CD14-positive monocyte (primary cell): ENCODE results near the gene CDC34. TPM values are rescaled to one million over a fixed set of nuclear protein-coding genes. Genes with fewer than 3 reads are reported as not detected.
A peak's percentile ranks its signal among the peaks of the same experiment; 100 is the strongest.

Source experiments
- DNase-seq, 3 donors: peaks; one replicate each; pipeline ENCODE4 v3.0.0-alpha.2; 2011 to 2022
- H2AFZ ChIP-seq: 2 replicates; pipeline ENCODE4 v1.6.0; 2012; ENCODE audit warnings: mild to moderate bottlenecking, low read depth, low read length, inconsistent platforms; ENCODE audit not compliant: insufficient read depth, poor library complexity, severe bottlenecking
- H3K27ac ChIP-seq, 2 donors: 1 replicate in 1 of 2; 2 replicates in 1 of 2; pipeline ENCODE4 v1.5.1; 2012 to 2013; ENCODE audit warnings: low read length in 2 of 2, control low read depth in 1 of 2, inconsistent platforms in 1 of 2, low read depth in 1 of 2, mild to moderate bottlenecking in 1 of 2
- H3K27me3 ChIP-seq, 2 donors: one replicate each; pipeline versions ENCODE4 v1.6.0 to v1.6.1; 2011 to 2013; ENCODE audit warnings: low read length in 2 of 2; ENCODE audit not compliant: control insufficient read depth in 2 of 2, insufficient read depth in 2 of 2
- H3K36me3 ChIP-seq, 2 donors: replicated peaks in 1 of 2; 1 replicate in 1 of 2; 2 replicates in 1 of 2; pipeline versions ENCODE4 v1.5.1 to v1.6.1; 2012 to 2013; ENCODE audit warnings: low read length in 2 of 2, control low read depth in 1 of 2, inconsistent platforms in 1 of 2, mild to moderate bottlenecking in 1 of 2; ENCODE audit not compliant: insufficient read depth in 2 of 2, control insufficient read depth in 1 of 2
- H3K4me1 ChIP-seq, 2 donors: 1 replicate in 1 of 2; 2 replicates in 1 of 2; pipeline versions ENCODE4 v1.5.1 to v1.6.1; 2012 to 2013; ENCODE audit warnings: low read length in 2 of 2, control low read depth in 1 of 2, inconsistent platforms in 1 of 2, mild to moderate bottlenecking in 1 of 2, moderate library complexity in 1 of 2; ENCODE audit not compliant: insufficient read depth in 2 of 2, control insufficient read depth in 1 of 2
- H3K4me2 ChIP-seq: replicated peaks from 2 replicates; pipeline ENCODE3; 2012; ENCODE audit warnings: low read length, moderate library complexity, mild to moderate bottlenecking; ENCODE audit not compliant: poor library complexity, severe bottlenecking; ENCODE audit errors: extremely low read depth
- H3K4me3 ChIP-seq, 3 experiments: fragments of 200-600 bp in 1 of 3; sonication (generic) in 1 of 3; replicated peaks in 1 of 3; 1 replicate in 2 of 3; 2 replicates in 1 of 3; pipeline ENCODE4 v1.5.1; 2011 to 2013; ENCODE audit warnings: low read length in 3 of 3, mild to moderate bottlenecking in 3 of 3, control low read depth in 2 of 3, low read depth in 2 of 3, inconsistent platforms in 1 of 3, moderate library complexity in 1 of 3
- H3K79me2 ChIP-seq: 2 replicates; pipeline ENCODE4 v1.6.0; 2012; ENCODE audit warnings: mild to moderate bottlenecking, control low read depth, inconsistent platforms, low read length, moderate library complexity; ENCODE audit not compliant: insufficient read depth
- H3K9ac ChIP-seq: 2 replicates; pipeline ENCODE4 v1.6.0; 2017; ENCODE audit warnings: low read length, mild to moderate bottlenecking; ENCODE audit not compliant: insufficient read depth, poor library complexity, severe bottlenecking
- H3K9me3 ChIP-seq, 2 donors: replicated peaks in 1 of 2; 1 replicate in 1 of 2; 2 replicates in 1 of 2; pipeline versions ENCODE4 v1.5.1 to v1.6.1; 2012 to 2013; ENCODE audit warnings: low read length in 2 of 2, control low read depth in 1 of 2; ENCODE audit not compliant: control insufficient read depth in 1 of 2, insufficient read depth in 1 of 2
- H4K20me1 ChIP-seq: 2 replicates; pipeline ENCODE4 v1.6.0; 2012; ENCODE audit warnings: mild to moderate bottlenecking, low read length, control low read depth, moderate library complexity; ENCODE audit not compliant: insufficient read depth
- H3K27ac Mint-ChIP-seq, 7 donors: one replicate each; pipeline ENCODE4 v1.8.0; 2020; ENCODE audit warnings: mild to moderate bottlenecking in 7 of 7, mixed read lengths in 7 of 7, moderate library complexity in 6 of 7, inconsistent platforms in 2 of 7
- H3K27me3 Mint-ChIP-seq, 3 donors: one replicate each; pipeline ENCODE4 v1.8.0; 2021 to 2022; ENCODE audit warnings: low read depth in 3 of 3, mild to moderate bottlenecking in 3 of 3, mixed read lengths in 3 of 3, moderate library complexity in 3 of 3, inconsistent platforms in 1 of 3
- H3K36me3 Mint-ChIP-seq, 2 donors: one replicate each; pipeline ENCODE4 v1.8.0; 2020; ENCODE audit warnings: mixed read lengths in 2 of 2, inconsistent platforms in 1 of 2, mild to moderate bottlenecking in 1 of 2
- H3K4me1 Mint-ChIP-seq: one replicate; pipeline ENCODE4 v1.8.0; 2020; ENCODE audit warnings: mild to moderate bottlenecking, mixed read lengths
- H3K4me3 Mint-ChIP-seq, 2 donors: one replicate each; pipeline ENCODE4 v1.8.0; 2020; ENCODE audit warnings: mild to moderate bottlenecking in 2 of 2, mixed read lengths in 2 of 2, moderate library complexity in 1 of 2
- H3K9me3 Mint-ChIP-seq, 7 donors: one replicate each; pipeline ENCODE4 v1.8.0; 2020 to 2022; ENCODE audit warnings: mixed read lengths in 7 of 7, mild to moderate bottlenecking in 6 of 7, moderate library complexity in 6 of 7, inconsistent platforms in 2 of 7
- WGBS: methylation state at CpG from one replicate; pipeline ENCODE4 v1.1.5; 2013; ENCODE audit warnings: missing lambda C conversion rate; ENCODE audit not compliant: insufficient coverage; 5-methylcytosine and 5-hydroxymethylcytosine counted together
- intact Hi-C, 2 donors: fragments of 100-400 bp; cut with micrococcal nuclease; formaldehyde crosslinking; loops; one replicate each; pipeline versions ENCODE4 v1.15.0 to v1.15.1; 2023
- polyA plus RNA-seq, 3 donors: library from polyadenylated mRNA; depleted of rRNA in 1 of 3; unstranded in 2 of 3; stranded (reverse) in 1 of 3; fragments of 300-500 nt in 2 of 3; fragments of >200 nt in 1 of 3; fragmentation: Illumina TruSeq in 2 of 3; gene quantifications; 1 replicate in 2 of 3; 2 replicates in 1 of 3; pipeline ENCODE4 v1.2.3, GENCODE V29; 2012 to 2021
- TF ChIP-seq, protein P1 (sequence below): fragments of 200-600 bp; IDR thresholded peaks from one replicate; pipeline ENCODE4 v1.8.0; 2022; ENCODE audit warnings: antibody characterized with exemption, mild to moderate bottlenecking

Gene CDC34
- polyA plus RNA-seq, 3 donors: 25.2 to 49.2 (median 43.0) TPM

DNA sequence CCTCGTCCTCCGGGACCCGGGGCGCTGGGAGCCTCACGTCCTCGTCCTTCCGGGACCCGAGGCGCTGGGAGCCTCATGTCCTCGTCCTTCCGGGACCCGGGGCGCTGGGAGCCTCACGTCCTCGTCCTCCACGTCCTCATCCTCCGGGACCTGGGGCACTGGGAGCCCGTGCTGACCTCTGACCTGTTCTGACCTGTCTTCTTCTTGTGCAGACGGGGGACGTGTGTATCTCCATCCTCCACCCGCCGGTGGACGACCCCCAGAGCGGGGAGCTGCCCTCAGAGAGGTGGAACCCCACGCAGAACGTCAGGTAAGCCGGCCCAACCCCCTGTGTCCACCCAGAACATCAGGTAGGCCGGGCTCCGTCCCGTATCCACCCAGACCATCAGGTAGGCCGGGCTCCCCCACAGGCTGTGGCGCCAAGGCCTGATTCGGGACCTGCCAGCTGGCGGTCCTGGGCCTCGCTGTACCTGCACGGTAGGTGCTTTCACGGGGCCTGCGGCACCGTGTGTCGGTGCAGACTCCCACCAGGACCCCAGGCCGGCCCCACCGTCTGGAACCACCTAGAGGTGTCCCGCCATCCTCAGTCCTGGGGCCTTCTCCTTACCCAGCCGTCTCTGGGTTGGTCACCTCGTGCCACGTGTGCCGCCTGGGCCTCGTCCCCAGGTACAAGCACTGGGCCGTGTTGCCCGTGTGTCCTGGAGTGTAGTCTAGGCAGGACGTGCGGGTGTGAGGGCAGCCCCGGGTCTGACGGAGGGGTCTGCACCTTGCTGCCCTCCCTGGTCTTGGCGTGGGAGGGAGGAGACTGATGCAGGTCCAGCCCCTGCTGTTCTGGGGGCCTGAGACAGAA lies 4.7 kb downstream of the CDC34 start:
- intact Hi-C loops: loop anchor here in 1 of 2 donors (10.0 kb wide), 1 partner anchor 99 kb away; the partner anchor contains the start of genes FGF22 and POLRMT
- peak overlapping the region in 1 of 2 donors; percentile 37 for H3K4me3 Mint-ChIP-seq
- peaks cover 42 to 50% of the 10 kb centered on the region in 2 donors for H3K36me3 ChIP-seq
- H4K20me1 ChIP-seq: peaks cover 73% of the 10 kb centered on the region
- no peaks in the 10 kb centered on the region for H3K27me3 Mint-ChIP-seq
- no peak for DNase-seq
- no peaks in the 10 kb centered on the region for H3K27me3 ChIP-seq
- H3K36me3 Mint-ChIP-seq: peaks cover 24 to 44% of the 10 kb centered on the region in 2 donors
- H3K4me1 Mint-ChIP-seq: peaks cover 15% of the 10 kb centered on the region
- no peak overlapping the region for H3K4me2 ChIP-seq
- H3K27ac Mint-ChIP-seq: peak overlapping the region in 1 of 7 donors; percentile 61
- no peak overlapping the region for H3K27ac ChIP-seq
- TF ChIP-seq, protein P1, sequence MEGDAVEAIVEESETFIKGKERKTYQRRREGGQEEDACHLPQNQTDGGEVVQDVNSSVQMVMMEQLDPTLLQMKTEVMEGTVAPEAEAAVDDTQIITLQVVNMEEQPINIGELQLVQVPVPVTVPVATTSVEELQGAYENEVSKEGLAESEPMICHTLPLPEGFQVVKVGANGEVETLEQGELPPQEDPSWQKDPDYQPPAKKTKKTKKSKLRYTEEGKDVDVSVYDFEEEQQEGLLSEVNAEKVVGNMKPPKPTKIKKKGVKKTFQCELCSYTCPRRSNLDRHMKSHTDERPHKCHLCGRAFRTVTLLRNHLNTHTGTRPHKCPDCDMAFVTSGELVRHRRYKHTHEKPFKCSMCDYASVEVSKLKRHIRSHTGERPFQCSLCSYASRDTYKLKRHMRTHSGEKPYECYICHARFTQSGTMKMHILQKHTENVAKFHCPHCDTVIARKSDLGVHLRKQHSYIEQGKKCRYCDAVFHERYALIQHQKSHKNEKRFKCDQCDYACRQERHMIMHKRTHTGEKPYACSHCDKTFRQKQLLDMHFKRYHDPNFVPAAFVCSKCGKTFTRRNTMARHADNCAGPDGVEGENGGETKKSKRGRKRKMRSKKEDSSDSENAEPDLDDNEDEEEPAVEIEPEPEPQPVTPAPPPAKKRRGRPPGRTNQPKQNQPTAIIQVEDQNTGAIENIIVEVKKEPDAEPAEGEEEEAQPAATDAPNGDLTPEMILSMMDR: no peak
- no peak overlapping the region for H2AFZ ChIP-seq
- H3K9me3 ChIP-seq: no peaks in the 10 kb centered on the region
- WGBS: 95% methylated on average over 55 of the region's 55 CpGs
- H3K9me3 Mint-ChIP-seq: no peaks in the 10 kb centered on the region
- H3K9ac ChIP-seq: no peak overlapping the region
- H3K4me1 ChIP-seq: peaks cover 19 to 20% of the 10 kb centered on the region in 2 donors
- H3K4me3 ChIP-seq: no peak overlapping the region
- H3K79me2 ChIP-seq: peaks cover 41% of the 10 kb centered on the region

DNA sequence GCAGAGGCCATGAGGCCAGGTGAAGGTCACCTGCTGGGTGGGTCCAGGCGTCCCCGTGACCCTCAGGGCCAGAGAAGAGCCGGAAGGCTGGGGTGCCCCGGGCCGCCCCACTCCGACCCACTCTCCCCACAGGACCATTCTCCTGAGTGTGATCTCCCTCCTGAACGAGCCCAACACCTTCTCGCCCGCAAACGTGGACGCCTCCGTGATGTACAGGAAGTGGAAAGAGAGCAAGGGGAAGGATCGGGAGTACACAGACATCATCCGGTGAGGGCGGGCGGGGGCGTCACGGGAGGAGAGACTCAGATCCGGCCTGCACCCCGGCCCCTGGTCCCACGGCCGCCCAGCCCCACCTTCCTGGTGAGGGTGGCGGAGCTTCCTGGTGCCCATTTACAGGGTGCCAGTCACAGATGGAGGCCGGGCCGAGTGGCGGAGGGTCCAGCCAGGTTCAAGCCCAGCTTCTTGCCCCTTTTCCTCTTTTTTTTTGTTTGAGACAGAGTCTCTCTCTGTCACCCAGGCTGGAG lies 5.4 kb downstream of the CDC34 start:
- peaks cover 46 to 57% of the 10 kb centered on the region in 2 donors for H3K36me3 ChIP-seq
- H3K9ac ChIP-seq: no peak overlapping the region
- no peak overlapping the region for H3K27ac Mint-ChIP-seq
- peaks cover 15% of the 10 kb centered on the region for H3K4me1 Mint-ChIP-seq
- no peak overlapping the region for H2AFZ ChIP-seq
- no peak overlapping the region for H3K4me3 Mint-ChIP-seq
- no peaks in the 10 kb centered on the region for H3K9me3 ChIP-seq
- peaks cover 28 to 49% of the 10 kb centered on the region in 2 donors for H3K36me3 Mint-ChIP-seq
- TF ChIP-seq, protein P1: no peak
- H3K4me2 ChIP-seq: no peak overlapping the region
- 95% methylated on average over 17 of the region's 26 CpGs for WGBS
- peaks cover 72% of the 10 kb centered on the region for H4K20me1 ChIP-seq
- H3K79me2 ChIP-seq: peaks cover 38% of the 10 kb centered on the region
- H3K27me3 Mint-ChIP-seq: no peaks in the 10 kb centered on the region
- peaks cover 19 to 20% of the 10 kb centered on the region in 2 donors for H3K4me1 ChIP-seq
- intact Hi-C loops: loop anchor here in 1 of 2 donors (10.0 kb wide), 1 partner anchor 98 kb away; the partner anchor contains the start of genes FGF22 and POLRMT
- no peak for DNase-seq
- H3K27me3 ChIP-seq: no peaks in the 10 kb centered on the region
- no peak overlapping the region for H3K27ac ChIP-seq
- no peak overlapping the region for H3K4me3 ChIP-seq
- H3K9me3 Mint-ChIP-seq: no peaks in the 10 kb centered on the region
